Measurements from ENCODE around the gene SHISA7. TPM values are rescaled to one million over a fixed set of nuclear protein-coding genes. Genes with fewer than 3 reads are reported as not detected.

The SHISA7 gene
- total RNA-seq, 1 donor from 2014 or later = not detected

DNA sequence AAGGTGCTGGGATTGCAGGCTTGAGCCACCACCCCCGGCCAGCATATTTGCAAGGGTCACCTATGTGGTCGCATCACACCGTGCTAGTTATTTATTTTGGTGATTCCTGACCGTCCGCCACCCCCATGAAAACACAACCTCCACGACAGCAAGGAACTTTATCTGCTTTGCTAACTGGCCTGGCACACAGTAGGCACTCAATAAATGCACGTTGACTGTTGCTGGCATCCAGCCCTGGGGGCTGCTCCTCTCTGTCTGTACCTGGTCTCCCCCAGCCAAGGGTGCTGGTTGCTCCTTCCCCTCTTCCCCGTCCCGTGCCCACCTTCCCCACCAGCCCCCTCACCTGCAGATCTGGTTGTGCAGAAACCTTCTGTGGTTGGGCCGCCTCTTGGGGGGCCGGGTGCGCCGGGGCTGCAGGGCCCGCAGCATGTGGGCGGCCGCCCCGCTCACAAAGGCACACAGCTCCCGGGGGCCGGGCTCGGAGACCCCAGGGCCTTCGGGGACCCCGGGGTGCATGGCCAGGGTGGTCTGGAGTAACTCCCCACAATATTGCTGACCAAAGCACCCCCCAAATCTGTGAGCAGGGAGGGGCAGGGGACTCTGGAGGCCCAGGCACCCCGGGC lies 21.1 kb upstream of the SHISA7 start:
- intact Hi-C loops (cut with micrococcal nuclease) = loop anchor here (5.0 kb wide), 1 partner anchor 77 kb away; the partner anchor contains the start of gene RPL28

DNA sequence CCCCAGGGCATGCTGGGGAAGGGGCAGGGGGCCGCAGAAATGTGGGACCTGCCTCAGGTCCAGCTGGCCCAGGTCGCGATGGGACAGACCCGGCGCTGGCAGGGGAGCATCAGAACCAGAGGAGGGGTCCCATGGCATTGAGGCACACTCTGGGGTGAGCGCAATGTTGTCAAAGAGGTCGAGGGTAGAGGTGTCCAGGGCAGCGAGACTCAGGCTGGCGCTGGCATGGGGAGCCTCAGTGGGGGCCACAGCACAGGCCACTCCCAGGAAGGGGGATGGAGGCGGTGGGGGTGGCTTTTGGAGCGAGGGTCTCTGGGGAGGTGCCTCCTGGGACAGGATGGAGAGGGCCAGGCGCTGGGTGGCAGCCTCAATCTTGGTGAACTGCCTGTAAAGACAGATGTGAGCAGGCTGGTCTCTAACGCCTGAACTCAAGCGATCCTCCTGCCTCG lies 20.5 kb upstream of the SHISA7 start:
- intact Hi-C loops (cut with micrococcal nuclease) = loop anchor here (5.0 kb wide), 1 partner anchor 76 kb away; the partner anchor contains the start of gene RPL28

DNA sequence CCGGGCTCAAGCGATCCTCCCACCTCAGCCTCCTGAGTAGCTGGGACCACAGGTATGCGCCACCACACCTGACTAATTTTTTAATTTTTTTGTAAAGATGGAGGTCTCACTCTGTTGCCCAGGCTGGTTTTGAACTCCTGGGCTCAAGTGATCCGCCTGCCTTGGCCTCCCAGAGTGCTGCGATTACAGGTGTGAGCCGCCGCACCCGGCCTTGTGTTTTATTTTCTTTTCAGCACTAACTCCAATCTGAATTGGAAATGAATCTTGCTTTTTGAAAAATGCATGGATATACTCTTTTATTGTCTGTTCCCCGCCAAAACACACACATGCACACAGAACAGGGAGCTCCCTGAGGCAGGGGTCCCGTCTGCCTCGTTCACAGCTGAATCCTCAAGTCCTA lies 19.6 kb upstream of the SHISA7 start:
- intact Hi-C loops (cut with micrococcal nuclease) = loop anchor here (5.0 kb wide), 1 partner anchor 75 kb away; the partner anchor contains the start of gene RPL28

DNA sequence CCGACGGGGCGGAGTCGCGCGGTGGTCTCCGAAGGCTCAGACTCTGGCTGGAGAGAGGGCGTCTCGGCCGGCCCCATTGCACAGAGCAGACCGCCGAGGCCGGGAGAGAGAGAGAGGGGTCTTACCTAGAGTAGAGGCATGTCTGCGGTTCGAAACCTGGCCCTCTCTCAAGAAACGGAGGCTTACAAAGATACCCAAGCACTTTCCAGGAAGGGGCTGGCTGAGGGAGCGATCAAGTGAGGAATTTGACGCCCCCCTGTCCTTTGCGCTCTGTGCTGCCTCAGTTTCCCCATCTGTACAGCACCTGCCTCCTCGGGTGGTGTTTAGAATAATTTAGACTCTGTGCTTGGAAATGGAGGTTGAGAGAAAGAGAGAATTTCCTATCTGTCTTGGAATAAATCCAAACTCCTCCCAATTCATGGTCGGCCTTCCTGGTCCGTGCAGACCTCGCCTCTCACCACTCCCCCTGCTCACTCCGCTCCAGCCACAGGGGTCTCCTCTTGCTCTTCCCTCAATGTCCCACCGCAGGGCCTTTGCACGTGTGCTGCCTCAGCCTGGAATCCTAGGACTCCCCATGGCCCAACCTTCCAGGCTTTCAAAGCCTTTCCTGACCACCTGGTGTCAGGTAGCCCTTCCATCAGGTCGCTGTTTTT lies 19.0 kb upstream of the SHISA7 start:
- intact Hi-C loops (cut with micrococcal nuclease) = loop anchor here (1.0 to 5.0 kb wide), 3 partner anchors 14 to 162 kb away; partner anchors contain the start of genes RPL28, ZNF628 and ZNF784

DNA sequence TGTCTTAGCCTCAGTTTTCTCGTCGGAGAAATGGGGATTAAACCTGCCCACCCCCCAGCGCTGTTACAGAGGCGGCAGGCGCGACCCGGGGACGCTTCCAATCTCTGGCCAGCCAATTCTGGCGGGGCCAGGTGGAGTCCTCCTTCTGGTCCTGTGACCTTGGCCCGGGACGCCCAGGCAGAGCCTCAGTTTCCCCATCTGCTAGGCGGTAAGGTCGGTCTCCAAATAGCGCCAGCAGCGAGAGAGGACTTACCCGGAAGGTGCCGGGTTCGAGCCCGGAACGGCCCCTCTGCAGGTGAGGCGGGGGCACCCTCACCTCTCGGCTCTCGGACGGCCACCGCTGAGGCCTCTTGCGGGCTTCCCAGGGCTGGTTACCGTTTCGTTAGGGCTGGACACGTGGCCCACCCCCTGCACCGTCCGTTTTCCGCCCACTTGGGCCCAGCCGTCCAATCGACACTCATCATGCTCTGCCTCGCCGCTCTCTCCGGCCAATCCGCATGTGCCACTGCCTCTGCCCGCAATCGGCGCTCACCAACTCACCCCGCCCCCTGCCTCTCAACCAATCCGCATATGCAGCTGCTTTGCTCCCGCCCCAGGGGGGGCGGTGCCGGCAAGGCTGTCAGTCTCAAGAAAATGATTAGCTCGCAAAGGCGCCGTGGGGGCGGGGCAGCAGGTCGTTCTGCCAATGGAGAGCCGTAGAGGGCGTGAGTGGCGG lies 18.3 kb upstream of the SHISA7 start, which contains the start of gene ISOC2:
Gene ISOC2, minus strand, starts transcription at position 384 of the 715 bp plus-strand sequence. CDS start 5,156 bp downstream, outside the sequence.
- intact Hi-C loops (cut with micrococcal nuclease) = loop anchor here (1.0 to 5.0 kb wide), 3 partner anchors 15 to 163 kb away; partner anchors contain the start of genes RPL28, ZNF628 and ZNF784

DNA sequence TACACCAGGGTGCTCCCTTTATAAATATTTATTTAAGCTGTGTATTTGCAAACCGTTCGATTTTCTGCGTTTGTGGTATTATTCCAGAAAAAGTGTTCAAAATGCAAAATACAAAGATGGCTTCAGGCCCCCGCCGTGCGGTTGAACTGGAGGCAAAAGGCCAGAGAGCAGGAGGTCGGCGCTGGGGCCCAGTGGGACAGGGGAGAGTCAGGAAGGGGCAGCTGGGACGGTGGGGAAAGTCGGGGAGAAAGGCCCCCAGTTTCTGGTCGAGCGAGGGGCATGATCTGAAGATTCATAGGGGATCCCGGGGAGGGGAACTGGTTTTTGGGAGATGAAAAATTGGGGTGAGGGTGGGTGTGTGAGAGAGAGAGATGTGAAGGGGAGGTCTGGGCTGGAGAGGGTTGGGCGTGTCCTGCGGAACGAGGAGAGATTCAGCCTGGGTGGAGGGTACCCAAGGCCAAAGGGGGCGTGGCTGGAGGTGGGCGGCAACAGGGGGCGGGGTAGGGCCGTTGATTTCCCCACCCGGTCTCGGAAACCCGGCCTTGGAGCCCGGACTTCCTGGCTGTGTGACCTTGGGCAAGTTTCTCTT lies 17.7 kb upstream of the SHISA7 start:
- intact Hi-C loops (cut with micrococcal nuclease) = loop anchor here (1.0 to 5.0 kb wide), 3 partner anchors 16 to 164 kb away; partner anchors contain the start of genes RPL28, ZNF628 and ZNF784

DNA sequence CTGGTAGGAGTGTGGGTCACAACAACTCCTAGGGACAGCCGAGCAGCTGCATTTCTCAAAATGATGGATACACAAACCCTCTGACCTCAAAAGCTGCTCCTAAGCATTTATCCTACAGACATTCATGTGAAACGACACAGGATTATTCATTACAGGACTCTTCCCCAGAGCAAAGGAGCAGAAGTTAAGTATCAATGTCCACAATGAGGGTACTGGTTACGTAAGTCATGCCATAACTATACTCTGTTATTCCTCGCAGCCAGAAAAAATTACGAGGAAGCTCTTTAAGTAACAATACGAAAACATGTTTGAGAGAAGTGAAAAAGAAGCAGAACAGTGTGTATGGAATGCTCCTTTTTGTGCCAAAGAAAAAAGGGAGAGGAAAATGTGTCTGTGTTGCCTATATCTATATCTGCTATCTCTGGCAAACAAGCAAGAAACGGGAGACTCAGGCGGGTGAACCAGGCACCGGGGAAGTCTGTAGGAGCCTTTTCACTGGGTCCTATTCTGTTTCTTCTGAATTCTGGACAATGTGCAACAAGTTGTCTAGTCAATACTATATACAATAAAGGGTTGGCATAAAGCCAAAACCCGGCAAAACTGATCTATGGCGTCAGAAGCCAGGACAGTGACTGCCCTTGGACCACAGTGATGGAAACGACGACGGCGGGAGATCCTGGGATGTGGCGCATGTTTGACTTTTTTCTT lies 17.0 kb upstream of the SHISA7 start:
- intact Hi-C loops (cut with micrococcal nuclease) = loop anchor here (5.0 to 10.0 kb wide), 2 partner anchors 73 to 315 kb away; partner anchors contain the start of genes RPL28 and TNNT1

DNA sequence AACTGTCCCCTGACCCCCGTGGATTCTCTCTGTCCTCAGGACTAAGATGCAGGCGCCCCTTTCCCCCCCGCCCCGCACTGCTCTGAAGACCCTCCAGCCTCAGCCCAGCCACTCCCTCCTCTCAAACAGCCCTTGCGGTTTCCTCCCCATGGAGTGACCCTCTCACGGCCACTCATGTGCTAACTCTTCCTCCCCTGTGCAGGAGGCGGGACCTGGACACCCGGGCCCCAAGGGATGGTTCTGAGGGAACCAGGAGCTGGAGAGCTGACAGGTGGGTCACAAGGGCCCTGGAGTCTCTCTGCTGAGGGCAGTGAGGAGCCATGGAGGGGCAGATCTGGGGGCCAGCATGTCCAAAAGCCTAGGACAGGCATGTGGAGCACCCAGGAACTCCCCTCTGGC lies 16.4 kb upstream of the SHISA7 start:
- intact Hi-C loops (cut with micrococcal nuclease) = loop anchor here (10.0 kb wide), 1 partner anchor 315 kb away; the partner anchor contains the start of gene TNNT1

DNA sequence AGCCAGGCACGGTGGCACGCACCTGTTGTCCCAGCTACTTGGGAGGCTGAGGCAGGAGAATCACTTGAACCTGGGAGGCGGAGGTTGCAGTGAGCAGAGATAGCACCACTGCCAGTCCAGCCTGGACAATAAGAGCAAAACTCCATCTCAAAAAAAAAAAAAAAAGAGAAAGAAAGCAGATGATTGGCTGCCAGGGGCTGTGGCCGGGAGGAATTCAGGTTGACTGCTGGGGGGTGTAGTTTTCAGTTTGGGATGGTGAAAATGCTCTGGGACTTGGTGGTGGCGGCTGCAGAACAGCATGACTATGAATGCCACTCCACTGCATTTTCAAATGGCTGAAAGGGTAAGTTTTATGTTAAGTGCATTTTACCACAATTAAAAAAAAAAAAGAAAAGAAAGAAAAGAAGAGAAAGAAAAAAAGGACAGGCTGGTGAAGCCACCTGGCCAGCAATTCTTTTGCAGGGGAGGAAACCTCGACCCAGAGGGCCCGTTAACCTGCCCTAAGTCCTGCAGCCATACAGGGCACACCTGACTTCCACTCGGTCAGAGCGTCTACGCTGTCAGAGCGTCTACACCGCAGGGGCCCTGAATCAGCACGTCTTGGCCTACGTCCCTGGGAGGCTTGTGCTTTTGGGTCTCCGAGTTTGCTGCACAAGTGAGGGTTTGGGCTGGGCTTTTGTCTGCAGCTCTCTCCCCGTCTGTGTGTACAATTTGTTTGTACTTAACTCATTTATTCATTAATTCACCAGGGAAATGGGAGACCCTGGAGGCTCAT lies 14.8 kb upstream of the SHISA7 start:
- intact Hi-C loops (cut with micrococcal nuclease) = loop anchor here (10.0 kb wide), 1 partner anchor 313 kb away; the partner anchor contains the start of gene TNNT1

DNA sequence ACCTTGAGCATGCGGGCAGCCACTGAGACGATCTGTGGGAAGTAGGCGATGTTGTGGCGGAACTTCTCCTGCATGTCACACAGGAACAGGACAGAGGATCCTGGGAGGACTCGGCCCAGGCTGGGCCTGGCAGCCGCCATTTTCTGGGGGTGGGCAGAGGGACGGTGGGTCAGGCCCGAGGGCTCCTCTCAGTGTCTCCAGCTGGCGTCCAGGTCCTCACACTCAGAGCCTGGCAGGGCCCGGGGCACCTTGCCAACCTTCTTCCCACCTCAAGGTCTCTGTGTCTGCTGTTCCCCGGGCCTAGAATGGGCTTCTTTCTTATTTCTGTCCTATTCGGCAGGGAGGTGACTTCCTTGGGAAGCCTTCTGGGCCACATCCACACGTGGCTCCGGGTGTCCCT lies 13.2 kb upstream of the SHISA7 start:
- intact Hi-C loops (cut with micrococcal nuclease) = loop anchor here (10.0 kb wide), 1 partner anchor 312 kb away; the partner anchor contains the start of gene TNNT1

DNA sequence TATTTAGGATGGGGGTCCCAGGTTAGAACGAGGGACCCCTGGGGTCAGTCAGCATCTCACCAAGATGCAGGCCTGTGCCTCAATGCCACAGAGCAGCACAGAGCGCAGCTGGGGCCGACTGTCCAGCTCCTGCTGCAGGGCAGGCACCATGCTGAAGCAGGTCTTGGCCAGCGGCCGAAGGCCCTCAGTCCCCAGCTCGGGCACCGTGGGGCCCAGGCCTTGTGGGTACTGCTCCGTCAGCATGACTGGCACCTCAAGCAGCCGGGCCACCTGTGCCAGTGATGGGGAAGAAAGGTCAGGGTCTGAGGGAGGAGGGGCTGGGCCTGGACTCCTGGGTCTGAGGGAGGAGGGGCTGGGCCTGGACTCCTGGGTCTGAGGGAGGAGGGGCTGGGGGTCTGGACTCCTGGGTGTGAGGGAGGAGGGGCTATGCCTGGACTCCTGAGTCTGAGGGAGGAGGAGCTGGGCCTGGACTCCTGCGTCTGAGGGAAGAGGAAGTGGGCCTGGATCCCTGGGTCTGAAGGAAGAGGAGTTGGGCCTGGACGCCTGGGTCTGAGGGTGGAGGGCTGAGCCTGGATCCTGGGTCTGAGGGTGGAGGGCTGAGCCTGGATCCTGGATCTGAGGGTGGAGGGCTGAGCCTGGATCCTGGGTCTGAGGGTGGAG lies 12.6 kb upstream of the SHISA7 start:
- intact Hi-C loops (cut with micrococcal nuclease) = loop anchor here (10.0 kb wide), 1 partner anchor 311 kb away; the partner anchor contains the start of gene TNNT1

DNA sequence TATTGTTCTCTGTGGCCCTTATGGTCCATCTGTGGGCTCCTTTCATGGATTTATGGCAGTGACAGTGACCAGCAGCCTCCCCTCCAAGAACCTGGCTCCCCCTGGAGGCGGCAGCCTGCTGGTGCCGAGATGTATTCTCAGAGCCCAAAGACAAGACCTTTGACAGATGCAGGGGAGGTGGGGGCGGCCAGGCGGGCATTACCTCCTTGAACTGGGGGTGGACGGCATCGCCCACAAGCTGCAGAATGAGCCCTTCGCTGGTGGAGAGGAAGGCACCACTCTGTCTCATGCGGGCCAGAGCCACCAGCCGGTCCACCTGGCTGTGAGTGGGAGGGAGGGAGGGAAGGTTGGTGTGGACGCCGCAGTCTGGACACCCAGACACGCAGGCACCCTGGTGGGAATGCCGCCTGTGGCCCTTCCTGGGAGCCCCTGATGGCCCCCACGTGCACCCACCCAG lies 11.7 kb upstream of the SHISA7 start:
- intact Hi-C loops (cut with micrococcal nuclease) = loop anchor here (10.0 kb wide), 1 partner anchor 310 kb away; the partner anchor contains the start of gene TNNT1

DNA sequence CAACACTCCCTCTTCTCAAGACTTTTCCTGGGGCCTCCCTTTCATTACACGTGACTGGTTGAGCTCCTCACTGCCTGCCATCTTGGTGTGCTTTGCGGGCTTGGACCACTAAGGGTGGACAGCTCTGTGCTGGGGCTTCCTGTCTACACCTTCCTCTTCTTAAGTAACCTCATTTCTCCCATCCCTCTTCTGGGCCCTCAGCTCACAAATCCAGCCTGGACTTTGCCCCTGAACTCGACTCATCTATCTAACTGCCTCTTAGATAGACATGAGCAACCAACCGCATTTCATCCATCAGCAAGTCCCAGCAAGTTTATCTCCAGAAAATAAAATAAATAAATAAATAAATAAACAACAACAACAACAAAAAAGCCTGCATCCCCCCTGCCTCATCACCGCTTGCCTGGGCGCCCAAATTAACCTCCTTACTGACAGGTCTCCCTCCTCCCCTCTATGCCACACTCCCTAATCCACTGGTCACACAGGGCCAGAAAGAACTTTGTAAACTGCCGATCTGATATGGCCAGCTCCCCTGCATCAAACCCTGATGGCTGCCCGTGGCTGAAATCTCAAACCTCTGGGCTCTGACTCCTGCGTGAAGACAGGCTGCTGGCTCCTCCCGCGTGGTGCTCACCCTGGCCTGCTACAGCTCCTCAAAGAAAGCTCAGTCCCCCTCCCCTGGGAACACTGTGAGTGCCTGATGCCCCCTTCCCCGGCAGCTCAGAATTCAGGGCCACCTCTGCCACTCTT lies 10.6 kb upstream of the SHISA7 start:
- intact Hi-C loops (cut with micrococcal nuclease) = loop anchor here (10.0 kb wide), 1 partner anchor 309 kb away; the partner anchor contains the start of gene TNNT1

DNA sequence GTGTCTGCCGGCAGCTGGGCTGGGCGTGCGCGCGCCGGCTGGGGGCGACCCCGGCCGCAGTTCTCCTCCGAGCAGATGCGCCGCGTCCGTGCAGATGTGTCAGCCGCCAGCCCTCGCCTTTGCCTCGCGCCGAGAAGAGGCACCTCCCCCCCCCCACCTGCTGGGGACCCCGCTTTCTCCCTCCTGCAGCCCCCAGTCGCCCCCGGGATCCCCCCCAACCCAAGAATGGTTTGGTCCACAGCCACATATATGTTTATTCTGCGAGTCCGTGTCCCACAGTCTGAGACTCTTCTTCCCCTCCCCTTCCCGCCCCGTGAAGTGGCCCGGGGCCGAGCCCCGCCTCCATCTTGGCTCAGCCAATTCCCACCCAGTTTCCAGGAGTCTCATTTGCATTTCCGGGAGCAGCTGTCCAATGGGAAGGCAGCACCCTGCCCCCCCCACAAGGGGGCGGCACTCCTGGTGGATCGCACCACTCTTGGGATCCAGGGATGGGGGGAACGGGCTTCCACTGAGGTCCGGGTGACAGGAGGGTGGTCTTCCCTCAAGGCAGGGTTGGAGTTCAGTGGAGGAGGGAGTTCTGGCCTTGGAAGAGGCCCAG lies 9.7 kb upstream of the SHISA7 start:
- intact Hi-C loops (cut with micrococcal nuclease) = loop anchor here (10.0 kb wide), 1 partner anchor 308 kb away; the partner anchor contains the start of gene TNNT1

DNA sequence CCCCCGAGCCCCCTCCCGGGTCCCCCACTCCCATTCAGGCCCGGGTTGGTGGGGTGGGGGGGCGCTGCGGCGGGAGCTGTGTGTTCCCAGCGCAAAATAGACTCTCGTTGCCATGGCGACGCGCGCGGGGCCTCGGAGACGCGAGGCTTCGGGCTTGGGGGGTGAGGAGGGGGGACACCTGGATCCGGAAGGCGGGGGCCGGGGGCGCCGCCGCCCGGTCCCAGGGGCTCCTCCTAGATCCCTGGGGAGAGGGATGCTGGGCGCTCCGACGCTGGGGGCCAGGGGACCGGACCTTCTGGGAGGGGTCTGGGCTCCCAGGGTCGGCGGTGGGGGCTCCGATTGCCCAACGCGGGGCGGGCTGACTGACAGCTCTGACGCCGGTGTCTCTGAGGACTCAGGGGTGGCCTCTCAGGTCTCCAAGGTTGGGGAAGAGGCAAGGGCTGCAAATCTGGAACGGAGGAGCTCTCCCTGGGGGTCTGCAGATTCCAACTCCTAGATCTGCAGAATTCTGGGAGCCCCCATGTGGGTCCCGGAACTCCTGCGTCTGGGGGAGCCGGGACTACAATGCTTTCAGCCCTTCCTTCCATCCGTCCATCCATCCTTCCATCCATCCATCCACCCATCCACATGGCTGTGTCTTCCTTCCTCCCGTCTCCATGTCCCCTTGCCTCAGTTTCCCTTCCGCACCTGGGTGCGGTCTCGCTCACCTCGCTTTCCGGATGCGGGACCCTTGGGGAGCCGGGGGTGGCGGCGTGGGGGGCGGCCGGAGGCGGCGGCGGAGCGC lies 9.1 kb upstream of the SHISA7 start:
- intact Hi-C loops (cut with micrococcal nuclease) = loop anchor here (10.0 kb wide), 1 partner anchor 307 kb away; the partner anchor contains the start of gene TNNT1
